Fibroblast of lung (primary cell): ENCODE results near the gene RASA3.

Experiments used
- EZH2 ChIP-seq: IDR thresholded peaks from 2 replicates; pipeline ENCODE4 v1.5.1; 2012; ENCODE audit warnings: low read length, control low read depth, mild to moderate bottlenecking; ENCODE audit errors: missing control alignments
- TF ChIP-seq, protein P1 (sequence below), 2 donors: IDR thresholded peaks in 1 of 2; conservative IDR thresholded peaks in 1 of 2; 1 replicate in 1 of 2; 2 replicates in 1 of 2; pipeline ENCODE4 v1.5.1; 2011 to 2012; ENCODE audit warnings: low read length in 2 of 2, control low read depth in 1 of 2, inconsistent platforms in 1 of 2, low read depth in 1 of 2, mild to moderate bottlenecking in 1 of 2

DNA sequence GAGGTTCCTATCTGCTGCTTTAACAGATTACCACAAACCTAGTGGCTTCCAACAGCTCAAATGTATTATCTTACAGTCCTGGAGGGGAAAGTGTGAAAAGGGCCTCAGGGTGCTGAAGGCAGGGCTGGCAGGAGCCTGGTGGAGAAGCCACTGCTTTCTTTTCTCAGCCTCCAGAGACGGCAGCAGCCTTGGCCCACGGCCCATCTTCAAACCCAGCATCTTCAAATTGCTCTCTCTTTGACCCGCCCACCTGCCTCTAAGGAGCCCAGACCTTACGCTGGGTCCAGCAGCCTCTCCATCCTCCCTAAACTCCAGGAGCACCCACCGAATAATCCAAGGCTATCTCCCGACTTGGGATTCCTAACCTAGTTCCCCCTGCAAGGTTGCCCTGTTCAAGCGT, 194.2 kb downstream of the RASA3 start:
- TF ChIP-seq, protein P1, sequence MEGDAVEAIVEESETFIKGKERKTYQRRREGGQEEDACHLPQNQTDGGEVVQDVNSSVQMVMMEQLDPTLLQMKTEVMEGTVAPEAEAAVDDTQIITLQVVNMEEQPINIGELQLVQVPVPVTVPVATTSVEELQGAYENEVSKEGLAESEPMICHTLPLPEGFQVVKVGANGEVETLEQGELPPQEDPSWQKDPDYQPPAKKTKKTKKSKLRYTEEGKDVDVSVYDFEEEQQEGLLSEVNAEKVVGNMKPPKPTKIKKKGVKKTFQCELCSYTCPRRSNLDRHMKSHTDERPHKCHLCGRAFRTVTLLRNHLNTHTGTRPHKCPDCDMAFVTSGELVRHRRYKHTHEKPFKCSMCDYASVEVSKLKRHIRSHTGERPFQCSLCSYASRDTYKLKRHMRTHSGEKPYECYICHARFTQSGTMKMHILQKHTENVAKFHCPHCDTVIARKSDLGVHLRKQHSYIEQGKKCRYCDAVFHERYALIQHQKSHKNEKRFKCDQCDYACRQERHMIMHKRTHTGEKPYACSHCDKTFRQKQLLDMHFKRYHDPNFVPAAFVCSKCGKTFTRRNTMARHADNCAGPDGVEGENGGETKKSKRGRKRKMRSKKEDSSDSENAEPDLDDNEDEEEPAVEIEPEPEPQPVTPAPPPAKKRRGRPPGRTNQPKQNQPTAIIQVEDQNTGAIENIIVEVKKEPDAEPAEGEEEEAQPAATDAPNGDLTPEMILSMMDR (conservative IDR thresholded peaks at IDR 0.05 in 1 of 2, IDR thresholded peaks at IDR 0.05 in 1 of 2; ENCODE audit: low read depth in 1 of 2, low read length in 2 of 2), result no peak
- TF ChIP-seq EZH2, result no peak
